HUES64 (cell line): ENCODE results near the gene OBP2A.
"Not testable (repeated sequence)": the region's sequence is repeated elsewhere in the genome, so short reads cannot be mapped to it uniquely, and the experiment has no call there.

Source experiments
- H3K27ac ChIP-seq: 2 replicates; pipeline ENCODE4 v1.7.0; 2013; ENCODE audit warnings: low read depth, low read length, inconsistent platforms
- H3K27me3 ChIP-seq: 2 replicates; pipeline ENCODE4 v1.6.1; 2013; ENCODE audit warnings: mild to moderate bottlenecking, low read length; ENCODE audit not compliant: insufficient read depth
- H3K36me3 ChIP-seq: 2 replicates; pipeline ENCODE4 v1.6.1; 2013; ENCODE audit warnings: mild to moderate bottlenecking, low read length; ENCODE audit not compliant: insufficient read depth
- H3K4me1 ChIP-seq: 2 replicates; pipeline ENCODE4 v1.6.1; 2013; ENCODE audit warnings: mild to moderate bottlenecking, low read length, moderate library complexity; ENCODE audit not compliant: insufficient read depth
- H3K4me3 ChIP-seq: 2 replicates; pipeline ENCODE4 v1.5.1; 2013; ENCODE audit warnings: mild to moderate bottlenecking, low read length, moderate library complexity
- H3K9ac ChIP-seq: 2 replicates; pipeline ENCODE4 v1.6.1; 2013; ENCODE audit warnings: mild to moderate bottlenecking, low read depth, low read length
- H3K9me3 ChIP-seq: 2 replicates; pipeline ENCODE4 v1.6.1; 2013; ENCODE audit warnings: low read depth, low read length; ENCODE audit not compliant: insufficient read depth
- WGBS: fragments of 150-250, 120-280 bp; methylation state at CpG from one replicate; pipeline ENCODE4 v1.1.7; 2013; ENCODE audit warnings: missing lambda C conversion rate; 5-methylcytosine and 5-hydroxymethylcytosine counted together

Gene OBP2A

DNA sequence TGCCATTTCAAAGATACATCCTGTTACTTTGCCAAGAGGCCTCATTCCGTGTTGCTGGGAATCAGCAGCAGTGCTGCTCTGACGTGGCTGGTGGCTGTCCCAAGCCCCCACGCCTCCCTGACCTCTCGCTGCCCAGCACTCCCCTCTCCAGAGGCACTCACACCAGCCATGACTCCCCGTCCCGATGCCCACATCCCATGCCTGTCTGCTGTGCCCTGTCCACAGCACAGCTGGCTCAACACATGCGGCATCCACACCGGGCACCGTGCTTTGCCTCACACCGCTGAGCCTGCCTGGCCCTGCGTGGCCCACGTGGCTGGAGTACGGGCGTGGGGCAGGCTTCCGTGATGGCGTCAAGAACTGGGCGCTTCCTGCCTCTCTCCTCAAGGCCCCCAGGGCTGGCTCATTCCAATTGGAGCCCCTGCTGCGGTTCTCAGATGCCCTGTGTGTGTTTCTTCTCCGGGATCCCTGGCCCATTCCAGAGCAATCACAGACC, 32.5 kb upstream of the OBP2A start:
- Histone ChIP-seq H3K9me3 (no peaks in the 10 kb centered on the region), H3K4me1 (no peaks in the 10 kb centered on the region), H3K36me3 (no peaks in the 10 kb centered on the region), H3K27ac (no peak overlapping the region), H3K27me3 (no peaks in the 10 kb centered on the region), H3K9ac (no peak overlapping the region), H3K4me3 (no peak overlapping the region)
- 93% methylated on average over 19 of the region's 19 CpGs for WGBS

DNA sequence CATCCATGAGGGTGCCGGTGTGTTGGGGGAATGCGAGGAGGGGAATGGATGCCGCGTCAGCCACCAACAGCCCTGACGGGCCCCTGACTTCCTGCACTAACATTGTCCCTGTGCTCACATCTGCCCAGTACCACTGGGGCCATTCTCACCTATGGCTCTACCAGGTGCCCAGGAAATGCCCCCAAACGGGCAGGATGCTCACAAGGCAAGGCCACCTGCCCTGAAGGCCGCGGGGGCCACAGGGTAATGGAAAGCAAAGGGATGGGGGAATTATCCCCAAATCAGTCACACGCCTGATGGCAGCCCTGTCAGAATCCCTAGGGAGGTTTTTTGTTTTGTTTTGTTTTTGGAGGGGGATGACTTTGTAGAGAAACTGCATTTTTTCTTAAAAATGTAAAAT, 32.0 kb upstream of the OBP2A start:
- not testable (repeated sequence) for H3K4me3 ChIP-seq, H3K4me1 ChIP-seq, H3K27ac ChIP-seq, H3K36me3 ChIP-seq, H3K9me3 ChIP-seq, H3K27me3 ChIP-seq, H3K9ac ChIP-seq
- 92% methylated on average over 8 of the region's 9 CpGs for WGBS

DNA sequence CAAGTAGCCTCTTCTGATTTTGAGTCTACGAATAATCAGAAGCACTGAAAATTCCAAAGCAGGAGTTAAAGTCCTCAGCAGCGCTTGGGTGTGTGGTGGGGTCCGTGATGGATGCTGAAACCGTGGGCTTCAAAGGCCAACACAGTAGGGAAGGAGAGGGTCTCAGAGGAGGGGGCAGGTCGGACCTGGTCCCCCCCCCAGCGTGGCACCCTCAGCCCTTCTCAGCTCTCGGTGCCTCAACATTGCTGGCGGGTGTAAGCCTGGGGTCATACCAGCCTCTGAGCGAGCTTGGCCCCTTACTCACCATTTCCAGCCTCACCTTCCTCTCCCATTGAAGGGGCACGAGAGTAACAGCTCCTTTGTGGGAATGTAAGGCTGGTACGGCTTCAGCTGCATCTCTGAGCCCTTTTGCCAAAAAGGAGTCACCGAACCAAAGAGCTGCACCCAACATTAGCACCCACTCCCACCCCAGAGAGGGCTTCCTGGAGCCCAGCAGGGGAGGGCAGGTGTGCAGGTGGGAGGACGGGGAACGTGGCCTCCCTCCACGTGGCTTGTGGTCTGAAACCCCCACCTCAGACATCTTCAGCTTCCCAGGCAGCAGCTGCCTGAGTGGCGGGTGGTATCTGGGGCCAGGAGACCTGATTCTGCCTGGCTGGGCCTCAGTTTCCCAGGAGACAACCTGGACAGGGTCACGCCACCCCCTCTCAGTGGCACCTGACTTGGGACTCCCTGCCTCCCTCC, 31.4 kb upstream of the OBP2A start:
- Histone ChIP-seq H3K4me3 (no peak overlapping the region), H3K36me3 (no peaks in the 10 kb centered on the region), H3K9ac (no peak overlapping the region), H3K27me3 (no peaks in the 10 kb centered on the region), H3K4me1 (no peaks in the 10 kb centered on the region), H3K27ac (no peak overlapping the region), H3K9me3 (no peaks in the 10 kb centered on the region)
- WGBS, result 92% methylated on average over 16 of the region's 17 CpGs

DNA sequence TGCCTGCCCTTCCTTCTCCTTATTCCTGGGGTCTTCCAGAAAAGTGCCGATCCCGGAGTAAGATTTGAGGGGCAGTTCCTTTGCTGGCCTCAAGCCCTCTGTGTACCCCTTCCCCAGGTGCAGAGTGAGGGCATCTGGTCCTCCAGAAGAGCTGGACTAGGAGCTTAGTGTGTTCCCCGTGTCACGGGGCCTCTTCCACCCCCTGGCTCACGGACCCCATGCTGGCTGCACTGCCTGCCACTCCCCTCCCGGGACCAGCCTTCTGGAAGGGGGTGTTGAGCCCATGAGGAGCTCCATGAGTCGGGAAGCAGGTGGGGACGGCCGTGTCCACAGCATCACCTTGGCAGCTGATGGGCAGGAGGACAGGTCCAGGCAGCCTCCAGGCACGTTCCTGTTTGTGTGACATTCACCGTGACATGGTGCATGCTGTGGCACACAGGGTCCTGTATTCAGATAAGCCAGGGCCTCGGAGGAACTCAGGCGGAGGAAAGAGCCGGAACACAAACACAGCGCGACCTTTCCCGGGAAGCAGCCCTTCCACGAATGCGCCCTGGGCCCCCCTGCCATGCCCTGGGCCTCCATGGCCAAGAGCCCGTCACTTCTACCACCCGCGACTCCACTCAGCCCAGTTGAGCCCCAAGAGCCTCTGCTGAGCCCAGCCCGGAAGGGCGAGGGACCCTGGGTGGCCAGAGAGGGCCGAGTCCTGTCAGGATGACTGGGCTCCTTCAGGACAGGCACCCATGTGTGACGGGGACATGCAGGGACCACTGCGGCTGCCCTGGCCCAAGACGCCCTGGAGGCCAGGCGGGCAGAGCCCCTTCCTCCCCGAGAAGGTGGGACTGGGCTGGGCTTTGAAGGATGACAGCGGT, 30.6 kb upstream of the OBP2A start:
- H3K9ac ChIP-seq, result no peak overlapping the region

DNA sequence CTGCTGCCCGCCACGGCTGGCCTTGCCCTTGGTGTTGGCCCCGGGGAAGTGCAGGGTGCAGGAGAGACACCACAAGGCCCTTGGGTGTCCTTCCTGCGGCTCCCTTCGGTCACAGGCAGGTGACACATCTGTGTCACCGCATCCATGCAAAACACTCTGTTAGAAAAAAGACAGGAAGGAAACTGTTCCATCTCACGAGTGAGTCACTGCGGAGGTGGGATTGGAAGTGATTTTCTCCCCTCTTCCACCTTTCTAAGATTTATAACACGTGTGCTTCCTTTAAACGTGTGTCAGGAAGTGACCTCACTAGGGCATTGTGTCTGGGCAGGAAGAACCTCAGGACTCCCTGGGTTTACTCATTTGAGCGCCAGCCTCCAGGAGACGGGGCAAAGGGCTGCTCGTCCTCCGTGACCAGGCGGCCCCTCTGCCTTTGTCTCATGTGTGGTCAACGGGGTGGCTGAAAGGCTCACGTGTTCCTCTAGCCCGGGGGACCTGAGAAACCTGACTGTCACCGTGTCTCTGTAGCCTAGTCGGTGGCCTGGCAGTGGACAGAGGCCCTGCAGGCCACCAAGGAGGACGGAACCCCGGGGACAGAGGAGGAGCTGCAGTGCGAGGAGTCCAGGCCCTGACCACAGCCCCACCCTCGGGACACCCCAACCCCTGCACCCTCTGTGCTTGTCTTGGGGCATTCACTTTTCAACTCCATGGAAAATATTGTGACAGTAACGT, 29.6 kb upstream of the OBP2A start:
- no peak overlapping the region for H3K9ac ChIP-seq
- no peaks in the 10 kb centered on the region for H3K4me1 ChIP-seq
- H3K9me3 ChIP-seq, result no peaks in the 10 kb centered on the region
- 94% methylated on average over 25 of the region's 25 CpGs for WGBS
- H3K4me3 ChIP-seq, result no peak overlapping the region
- H3K27me3 ChIP-seq, result no peaks in the 10 kb centered on the region
- H3K27ac ChIP-seq, result no peak overlapping the region
- H3K36me3 ChIP-seq, result no peaks in the 10 kb centered on the region

More for the DNA sequence above, 30.6 kb upstream of the OBP2A start:
- Histone ChIP-seq H3K4me1 (no peaks in the 10 kb centered on the region), H3K9me3 (no peaks in the 10 kb centered on the region), H3K36me3 (no peaks in the 10 kb centered on the region), H3K4me3 (no peak overlapping the region), H3K27ac (no peak overlapping the region), H3K27me3 (no peaks in the 10 kb centered on the region)
- 95% methylated on average over 31 of the region's 31 CpGs for WGBS

DNA sequence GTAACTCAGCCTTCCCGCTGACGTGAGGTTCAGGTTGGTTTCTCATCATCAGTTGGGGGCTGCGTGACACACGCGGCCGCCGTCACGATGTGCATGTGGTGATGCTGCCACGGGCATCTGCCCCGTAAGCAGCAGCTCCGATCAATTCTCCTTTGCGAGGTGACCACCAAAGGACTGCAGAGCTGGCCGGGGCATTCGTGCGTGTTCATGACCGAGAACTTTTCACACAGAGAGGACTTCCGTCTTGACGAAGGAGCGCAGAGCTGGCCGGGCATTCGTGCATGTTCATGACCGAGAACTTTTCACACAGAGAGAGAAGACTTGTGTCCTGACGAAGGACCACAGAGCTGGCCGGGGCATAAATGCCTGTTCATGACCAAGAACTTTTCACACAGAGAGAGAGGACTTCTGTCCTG, 28.5 kb upstream of the OBP2A start:
- Histone ChIP-seq H3K27me3 (no peaks in the 10 kb centered on the region), H3K9ac (no peak overlapping the region), H3K4me3 (no peak overlapping the region), H3K4me1 (no peaks in the 10 kb centered on the region), H3K9me3 (no peaks in the 10 kb centered on the region), H3K27ac (no peak overlapping the region), H3K36me3 (no peaks in the 10 kb centered on the region)
- 95% methylated on average over 24 of the region's 24 CpGs for WGBS

DNA sequence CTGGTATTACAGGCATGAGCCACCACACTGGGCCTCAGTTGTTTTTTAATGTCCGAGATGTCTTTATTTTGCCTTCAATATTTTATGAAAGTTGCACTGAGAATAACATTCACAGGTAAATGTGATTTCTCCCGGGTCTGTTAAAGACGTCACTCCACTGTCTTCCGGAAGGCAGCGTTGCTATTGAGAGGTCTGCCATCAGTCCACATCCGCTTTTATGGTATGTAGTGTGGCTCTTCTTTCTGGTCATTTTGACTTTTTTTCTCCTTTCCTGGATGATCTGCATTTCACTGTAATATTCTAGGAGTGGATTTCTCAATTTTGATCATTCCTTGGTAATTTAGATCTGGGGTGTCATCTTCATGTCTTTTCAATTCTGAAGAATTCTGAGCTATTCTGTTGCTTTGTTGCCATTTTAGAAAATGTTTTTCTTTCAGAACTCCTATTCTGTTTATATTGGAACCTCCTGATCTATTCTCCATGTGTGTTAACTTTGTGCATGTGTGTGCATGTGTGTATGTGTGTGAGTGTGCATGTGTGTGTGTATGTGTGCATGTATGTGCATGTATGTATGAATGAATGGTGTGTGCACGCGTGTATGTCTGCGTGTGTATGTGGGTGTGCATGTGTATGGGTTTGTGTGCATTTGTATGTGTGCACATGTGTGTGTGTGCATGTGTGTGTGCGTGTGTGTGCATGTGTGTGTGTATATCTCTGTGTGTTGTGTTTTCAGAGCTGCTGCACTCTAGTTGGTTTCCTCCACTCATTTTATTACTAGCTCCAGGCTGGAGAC, 26.6 kb upstream of the OBP2A start:
- H3K36me3 ChIP-seq, result no peaks in the 10 kb centered on the region
- no peak overlapping the region for H3K9ac ChIP-seq
- 92% methylated on average over 10 of the region's 10 CpGs for WGBS
- no peaks in the 10 kb centered on the region for H3K27me3 ChIP-seq
- no peak overlapping the region for H3K4me3 ChIP-seq
- H3K27ac ChIP-seq, result no peak overlapping the region
- H3K9me3 ChIP-seq, result no peaks in the 10 kb centered on the region
- no peaks in the 10 kb centered on the region for H3K4me1 ChIP-seq

DNA sequence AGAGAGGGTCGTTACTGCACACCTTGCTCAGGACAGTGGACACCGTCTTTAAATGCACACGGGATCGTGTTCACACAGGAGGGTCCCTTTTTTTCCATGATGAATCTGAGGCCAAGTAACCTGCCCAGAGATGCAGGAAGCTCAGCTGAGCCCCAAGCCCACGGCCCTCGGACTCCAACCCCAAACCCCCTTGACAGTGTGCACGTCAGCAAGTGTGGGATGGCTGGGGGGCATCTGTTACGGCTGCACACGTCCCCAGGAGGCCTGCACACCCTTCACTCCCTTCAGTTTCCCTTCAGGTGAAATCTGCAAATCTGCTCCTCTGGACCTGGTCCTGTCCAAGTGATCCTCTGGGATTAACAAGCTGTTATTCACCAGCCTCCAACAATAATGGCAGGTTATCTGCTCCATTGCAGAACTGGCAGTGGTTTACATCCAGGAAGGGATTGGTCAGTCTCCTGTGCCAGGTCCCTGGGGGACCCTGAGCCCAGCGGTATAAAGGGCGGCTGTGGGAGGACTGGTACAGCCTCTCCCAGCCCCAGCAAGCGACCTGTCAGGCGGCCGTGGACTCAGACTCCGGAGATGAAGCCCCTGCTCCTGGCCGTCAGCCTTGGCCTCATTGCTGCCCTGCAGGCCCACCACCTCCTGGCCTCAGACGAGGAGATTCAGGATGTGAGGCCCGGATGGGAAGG, 24.9 kb upstream of the OBP2A start, which contains the start of gene LCN1:
Gene LCN1, plus strand, starts transcription at position 525 of the 692 bp plus-strand sequence. Its CDS starts 58 bp downstream, at position 583.
- no peak within 1 kb of the TSS for H3K4me3 ChIP-seq
- H3K9ac ChIP-seq, result no peak within 1 kb of the TSS
- H3K27ac ChIP-seq, result no peak within 1 kb of the TSS
- H3K9me3 ChIP-seq, result no peaks in the 10 kb centered on the region
- WGBS, result 92% methylated on average over 18 of the region's 18 CpGs
- no peaks in the 10 kb centered on the region for H3K36me3 ChIP-seq
- H3K4me1 ChIP-seq, result no peaks in the 10 kb centered on the region
- H3K27me3 ChIP-seq, result no peaks in the 10 kb centered on the region

DNA sequence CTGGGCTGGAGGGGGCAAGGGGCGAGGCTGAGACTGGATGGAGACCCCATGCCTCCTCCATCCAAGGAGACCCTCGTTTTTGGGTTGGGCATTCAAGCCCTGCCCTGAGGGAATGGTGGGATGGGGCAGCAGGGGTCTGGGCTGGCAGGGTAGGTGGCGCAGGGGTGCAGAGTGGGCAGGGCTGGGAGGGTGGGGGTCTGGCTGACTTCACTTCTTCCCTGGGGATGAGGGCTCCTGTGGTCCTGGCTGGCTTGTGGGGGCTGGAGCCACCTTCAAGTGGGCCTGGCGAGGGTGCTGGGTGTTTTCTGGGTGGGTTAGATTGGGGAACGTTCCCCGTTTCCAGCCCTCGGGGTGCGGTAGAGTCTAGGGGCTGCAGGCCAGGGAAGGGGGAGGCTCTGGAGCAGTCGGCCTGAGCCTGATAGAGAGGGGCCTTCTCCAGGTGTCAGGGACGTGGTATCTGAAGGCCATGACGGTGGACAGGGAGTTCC, 24.3 kb upstream of the OBP2A start:
- Histone ChIP-seq H3K9ac (no peak overlapping the region), H3K9me3 (no peaks in the 10 kb centered on the region), H3K4me3 (no peak overlapping the region), H3K27me3 (no peaks in the 10 kb centered on the region), H3K27ac (no peak overlapping the region), H3K4me1 (no peaks in the 10 kb centered on the region), H3K36me3 (no peaks in the 10 kb centered on the region)
- WGBS, result 92% methylated on average over 9 of the region's 11 CpGs
